Body of pancreas (tissue), 4 donors: ENCODE data around the gene GCFC2. TPM values are rescaled to one million over a fixed set of nuclear protein-coding genes. Genes with fewer than 3 reads are reported as not detected.
"Not testable (repeated sequence)": the region's sequence is repeated elsewhere in the genome, so short reads cannot be mapped to it uniquely, and the experiment has no call there.

Experiments used
- ATAC-seq: fragments of 150-250 bp; one replicate; pipeline ENCODE4 v1.9.1; 2016
- DNase-seq, 4 donors: peaks; one replicate each; pipeline ENCODE4 v3.0.0-alpha.2; 2019
- H3K27ac ChIP-seq, 4 donors: fragments of 200-600 bp; sonication (generic); 1 replicate in 3 of 4; 2 replicates in 1 of 4; pipeline versions ENCODE4 v1.5.1 to v1.6.1; 2016 to 2019; ENCODE audit warnings: mild to moderate bottlenecking in 1 of 4, mixed read lengths in 1 of 4, moderate library complexity in 1 of 4
- H3K27me3 ChIP-seq, 2 donors: fragments of 200-600 bp; sonication (generic); one replicate each; pipeline ENCODE4 v1.6.0; 2016; ENCODE audit warnings: mild to moderate bottlenecking in 1 of 2
- H3K36me3 ChIP-seq, 2 donors: fragments of 200-600 bp; sonication (generic); replicated peaks in 1 of 2; 2 replicates each; pipeline ENCODE4 v1.5.1; 2016; ENCODE audit warnings: low read depth in 2 of 2; ENCODE audit not compliant: insufficient read depth in 1 of 2
- H3K4me1 ChIP-seq: fragments of 200-600 bp; sonication (generic); one replicate; pipeline ENCODE4 v1.6.0; 2016
- H3K4me3 ChIP-seq, 2 donors: fragments of 200-600 bp; sonication (generic); 1 replicate in 1 of 2; 2 replicates in 1 of 2; pipeline ENCODE4 v1.5.1; 2016 to 2019
- H3K9me3 ChIP-seq, 3 donors: fragments of 200-600 bp; sonication (generic); 1 replicate in 2 of 3; 2 replicates in 1 of 3; pipeline ENCODE4 v1.5.1; 2016
- CTCF ChIP-seq, 7 experiments: fragments of 450-650 bp in 4 of 7; fragments of 200-600 bp in 3 of 7; sonication (generic) in 3 of 7; IDR thresholded peaks; one replicate each; pipeline ENCODE4 v1.5.1; 2016 to 2019; ENCODE audit warnings: antibody characterized with exemption in 7 of 7
- POLR2A ChIP-seq, 3 donors: fragments of 450-650 bp; IDR thresholded peaks; one replicate each; pipeline ENCODE4 v1.6.1; 2016; ENCODE audit warnings: antibody characterized with exemption in 3 of 3, mild to moderate bottlenecking in 2 of 3
- whole genome bisulfite sequencing, 2 donors: methylation state at CpG; one replicate each; pipeline ENCODE4 v1.1.5; 2017; 5-methylcytosine and 5-hydroxymethylcytosine counted together
- intact Hi-C: fragments of 100-400 bp; cut with DNase I; formaldehyde crosslinking; loops from one replicate; pipeline ENCODE4 v1.15.1; 2023
- total RNA-seq, 2 donors: library from RNA; depleted of rRNA; stranded (reverse); fragments of >200 nt; gene quantifications; one replicate each; pipeline ENCODE4 v1.1.0, GENCODE V29; 2016

Gene GCFC2
- total RNA-seq, 2 donors from 2014 or later: 23.4 to 28.8 TPM

- Histone ChIP-seq H3K9me3 (no peaks in the 10 kb centered on the region), H3K36me3 (peaks cover 6 to 14% of the 10 kb centered on the region in 2 donors), H3K4me3 (no peak overlapping the region), H3K27ac (no peak overlapping the region), H3K27me3 (no peaks in the 10 kb centered on the region), H3K4me1 (no peaks in the 10 kb centered on the region)
- intact Hi-C loops: no loop called here
- DNase-seq (no peak), ATAC-seq (no peak)
- WGBS, 2 donors: 90 to 100% methylated on average over 1 of the region's 1 CpG
- TF ChIP-seq POLR2A (IDR thresholded peaks at IDR 0.05): no peak
- TF ChIP-seq CTCF (IDR thresholded peaks at IDR 0.05): no peak
Measured at GRCh38 chr2:75688196-75688595, 22.5 kb downstream of the GCFC2 start.

GRCh38 chr2:75683430-75683829, 27.3 kb downstream of the GCFC2 start:
- DNase-seq: not testable (repeated sequence)
- peaks cover 4 to 14% of the 10 kb centered on the region in 2 donors for H3K36me3 ChIP-seq

GRCh38 chr2:75680402-75680801, 30.3 kb downstream of the GCFC2 start:
- Histone ChIP-seq H3K36me3 (peaks cover 0 to 2% of the 10 kb centered on the region in 2 donors), H3K4me3 (no peak overlapping the region), H3K27me3 (no peaks in the 10 kb centered on the region), H3K4me1 (peaks cover 7% of the 10 kb centered on the region), H3K27ac (no peak overlapping the region), H3K9me3 (no peaks in the 10 kb centered on the region)
- 45 to 69% methylated on average over 1 of the region's 1 CpG for WGBS, 2 donors
- ATAC-seq: no peak
- no peak for TF ChIP-seq POLR2A (IDR thresholded peaks at IDR 0.05)
- TF ChIP-seq CTCF (IDR thresholded peaks at IDR 0.05): no peak
- DNase-seq: no peak
- intact Hi-C loops: no loop called here

More at GRCh38 chr2:75683430-75683829, 27.3 kb downstream of the GCFC2 start:
- H3K27me3 ChIP-seq, H3K9me3 ChIP-seq, ATAC-seq, intact Hi-C loops, H3K27ac ChIP-seq, H3K4me3 ChIP-seq, H3K4me1 ChIP-seq: not testable (repeated sequence)
- 85 to 96% methylated on average over 5 of the region's 5 CpGs for WGBS, 2 donors

- Histone ChIP-seq H3K4me1 (peaks cover 7% of the 10 kb centered on the region), H3K27ac (no peak overlapping the region), H3K36me3 (peaks cover 0 to 2% of the 10 kb centered on the region in 2 donors), H3K4me3 (no peak overlapping the region), H3K27me3 (no peaks in the 10 kb centered on the region), H3K9me3 (no peaks in the 10 kb centered on the region)
- ATAC-seq (no peak), DNase-seq (no peak)
- 82 to 96% methylated on average over 1 of the region's 1 CpG for WGBS, 2 donors
- intact Hi-C loops: no loop called here
- TF ChIP-seq CTCF (IDR thresholded peaks at IDR 0.05) (no peak), POLR2A (IDR thresholded peaks at IDR 0.05) (no peak)
Measured at GRCh38 chr2:75679556-75679955, 31.2 kb downstream of the GCFC2 start.

GRCh38 chr2:75676464-75676863, 34.3 kb downstream of the GCFC2 start:
- 75 to 77% methylated on average over 3 of the region's 3 CpGs for WGBS, 2 donors
- no peak overlapping the region for H3K4me3 ChIP-seq
- no peak for TF ChIP-seq POLR2A (IDR thresholded peaks at IDR 0.05)
- no peak for TF ChIP-seq CTCF (IDR thresholded peaks at IDR 0.05)
- H3K36me3 ChIP-seq: peaks cover 5 to 6% of the 10 kb centered on the region in 2 donors
- peaks cover 7% of the 10 kb centered on the region for H3K4me1 ChIP-seq
- no peak for DNase-seq
- H3K9me3 ChIP-seq: no peaks in the 10 kb centered on the region
- intact Hi-C loops: no loop called here
- no peak overlapping the region for H3K27ac ChIP-seq
- no peak for ATAC-seq
- no peaks in the 10 kb centered on the region for H3K27me3 ChIP-seq
